ENCODE data around the gene ASPSCR1. TPM values are rescaled to one million over a fixed set of nuclear protein-coding genes. Genes with fewer than 3 reads are reported as not detected.

The ASPSCR1 gene
- total RNA-seq, 1 donor from 2014 or later, result 30.4 TPM

- H3K27me3 Mint-ChIP-seq (ENCODE audit: low read depth), result no peaks in the 10 kb centered on the region
- H3K27ac Mint-ChIP-seq (ENCODE audit: unreplicated experiment), result peak overlapping the region; percentile 80
- peaks cover 17% of the 10 kb centered on the region for H3K4me1 Mint-ChIP-seq (ENCODE audit: low read depth)
- TF ChIP-seq, protein P1, sequence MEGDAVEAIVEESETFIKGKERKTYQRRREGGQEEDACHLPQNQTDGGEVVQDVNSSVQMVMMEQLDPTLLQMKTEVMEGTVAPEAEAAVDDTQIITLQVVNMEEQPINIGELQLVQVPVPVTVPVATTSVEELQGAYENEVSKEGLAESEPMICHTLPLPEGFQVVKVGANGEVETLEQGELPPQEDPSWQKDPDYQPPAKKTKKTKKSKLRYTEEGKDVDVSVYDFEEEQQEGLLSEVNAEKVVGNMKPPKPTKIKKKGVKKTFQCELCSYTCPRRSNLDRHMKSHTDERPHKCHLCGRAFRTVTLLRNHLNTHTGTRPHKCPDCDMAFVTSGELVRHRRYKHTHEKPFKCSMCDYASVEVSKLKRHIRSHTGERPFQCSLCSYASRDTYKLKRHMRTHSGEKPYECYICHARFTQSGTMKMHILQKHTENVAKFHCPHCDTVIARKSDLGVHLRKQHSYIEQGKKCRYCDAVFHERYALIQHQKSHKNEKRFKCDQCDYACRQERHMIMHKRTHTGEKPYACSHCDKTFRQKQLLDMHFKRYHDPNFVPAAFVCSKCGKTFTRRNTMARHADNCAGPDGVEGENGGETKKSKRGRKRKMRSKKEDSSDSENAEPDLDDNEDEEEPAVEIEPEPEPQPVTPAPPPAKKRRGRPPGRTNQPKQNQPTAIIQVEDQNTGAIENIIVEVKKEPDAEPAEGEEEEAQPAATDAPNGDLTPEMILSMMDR (IDR thresholded peaks at IDR 0.05), result no peak
- no peak for DNase-seq (ENCODE audit: low spot score)
- H3K36me3 Mint-ChIP-seq (ENCODE audit: low read depth), result peaks cover 10% of the 10 kb centered on the region
- no peaks in the 10 kb centered on the region for H3K9me3 Mint-ChIP-seq (ENCODE audit: low read depth)
- H3K4me3 Mint-ChIP-seq (ENCODE audit: unreplicated experiment), result peak overlapping the region; percentile 86
These were observed 73.6 kb downstream of the ASPSCR1 start for GRCh38 chr17:82050761-82051641.

DNA sequence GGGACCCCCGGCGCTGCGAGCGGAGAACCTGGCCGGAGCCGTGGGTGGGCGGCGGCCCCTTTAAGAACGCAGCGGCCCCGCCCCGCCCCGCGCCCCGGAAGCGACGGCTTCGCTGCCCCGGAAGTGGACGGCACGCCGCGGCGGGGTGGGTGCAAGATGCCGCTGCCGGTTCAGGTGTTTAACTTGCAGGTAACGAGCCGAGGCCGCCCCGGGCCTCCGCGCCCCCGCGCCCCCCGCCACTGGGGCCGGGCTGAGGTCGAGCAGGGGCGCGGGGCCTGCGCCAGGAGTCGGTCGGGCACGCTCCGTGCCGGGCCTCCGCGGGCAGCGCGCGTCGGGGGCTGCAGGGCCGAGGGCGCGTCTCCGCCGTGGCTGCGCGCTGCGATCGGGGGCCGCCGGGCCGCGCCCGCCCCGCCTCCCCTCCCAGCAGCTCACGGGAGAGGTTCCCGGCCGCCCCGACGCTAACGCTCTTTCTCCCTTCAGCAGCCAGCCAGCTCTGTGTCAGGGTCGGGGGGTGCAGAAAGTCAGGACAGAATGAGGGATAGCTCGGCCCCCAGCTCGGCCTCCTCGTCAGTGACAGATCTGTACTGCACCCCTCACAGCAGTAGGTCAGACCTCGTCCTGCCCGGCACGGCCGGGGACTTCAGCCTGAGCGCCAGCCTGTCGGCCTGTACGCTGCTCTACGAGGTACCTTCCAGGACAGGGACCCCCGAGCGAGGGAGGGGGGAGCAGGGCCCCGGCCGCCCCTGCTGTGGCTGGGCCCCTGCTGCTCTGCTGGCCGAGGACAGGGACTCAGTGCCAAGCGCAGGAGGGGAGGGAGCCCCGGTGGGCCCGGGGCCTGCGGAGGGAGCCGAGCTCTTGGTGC, 74.6 kb downstream of the ASPSCR1 start, which contains the start of the genes GPS1 and RFNG:
TSS of gene GPS1 (plus strand) at position 123 of the 862 bp plus-strand sequence. CDS start at position 157, 34 bp downstream.
TSS of gene RFNG (minus strand) at position 36 of the 862 bp plus-strand sequence. CDS start 45 bp downstream, outside the sequence.
- peaks cover 17% of the 10 kb centered on the region for H3K4me1 Mint-ChIP-seq (ENCODE audit: low read depth)
- TF ChIP-seq, protein P1 (IDR thresholded peaks at IDR 0.05), result no peak
- H3K27me3 Mint-ChIP-seq (ENCODE audit: low read depth), result no peaks in the 10 kb centered on the region
- no peaks in the 10 kb centered on the region for H3K9me3 Mint-ChIP-seq (ENCODE audit: low read depth)
- no peak for DNase-seq (ENCODE audit: low spot score)
- H3K4me3 Mint-ChIP-seq (ENCODE audit: unreplicated experiment), result peak within 1 kb of the TSS; percentile 86
- peak within 1 kb of the TSS; percentile 80 for H3K27ac Mint-ChIP-seq (ENCODE audit: unreplicated experiment)
- H3K36me3 Mint-ChIP-seq (ENCODE audit: low read depth), result peaks cover 8% of the 10 kb centered on the region

- TF ChIP-seq, protein P1 (IDR thresholded peaks at IDR 0.05), result no peak
- H3K9me3 Mint-ChIP-seq (ENCODE audit: low read depth), result no peaks in the 10 kb centered on the region
- H3K4me3 Mint-ChIP-seq (ENCODE audit: unreplicated experiment), result peak overlapping the region; percentile 86
- peaks cover 17% of the 10 kb centered on the region for H3K4me1 Mint-ChIP-seq (ENCODE audit: low read depth)
- DNase-seq (ENCODE audit: low spot score), result no peak
- no peak overlapping the region for H3K27ac Mint-ChIP-seq (ENCODE audit: unreplicated experiment)
- no peaks in the 10 kb centered on the region for H3K27me3 Mint-ChIP-seq (ENCODE audit: low read depth)
- H3K36me3 Mint-ChIP-seq (ENCODE audit: low read depth), result peaks cover 1% of the 10 kb centered on the region
These were observed 75.2 kb downstream of the ASPSCR1 start for GRCh38 chr17:82052638-82053059.

GRCh38 chr17:82053130-82053529, 75.7 kb downstream of the ASPSCR1 start:
- H3K27ac Mint-ChIP-seq (ENCODE audit: unreplicated experiment), result no peak overlapping the region
- TF ChIP-seq, protein P1 (IDR thresholded peaks at IDR 0.05), result no peak
- H3K9me3 Mint-ChIP-seq (ENCODE audit: low read depth), result no peaks in the 10 kb centered on the region
- no peak for DNase-seq (ENCODE audit: low spot score)
- H3K4me3 Mint-ChIP-seq (ENCODE audit: unreplicated experiment), result peak overlapping the region; percentile 86
- H3K4me1 Mint-ChIP-seq (ENCODE audit: low read depth), result peaks cover 17% of the 10 kb centered on the region
- H3K27me3 Mint-ChIP-seq (ENCODE audit: low read depth), result no peaks in the 10 kb centered on the region
- H3K36me3 Mint-ChIP-seq (ENCODE audit: low read depth), result peaks cover 1% of the 10 kb centered on the region

All from chondrocyte (in vitro differentiated cells).